Breast epithelium (tissue), 3 donors: ENCODE results near the gene OXSR1.

ENCODE experiments used
- POLR2A ChIP-seq: fragments of 450-650 bp; IDR thresholded peaks from one replicate; pipeline ENCODE4 v1.6.1; 2016; ENCODE audit warnings: antibody characterized with exemption, mild to moderate bottlenecking, moderate library complexity
- POLR2AphosphoS5 ChIP-seq, 3 donors: sonication (generic); formaldehyde crosslinking; IDR thresholded peaks; one replicate each; pipeline ENCODE4 v1.6.1; 2017; ENCODE audit warnings: antibody characterized with exemption in 3 of 3
- TF ChIP-seq, protein P1 (sequence below), 3 donors: fragments of 450-650 bp; IDR thresholded peaks; one replicate each; pipeline ENCODE4 v1.5.1; 2016 to 2017; ENCODE audit warnings: antibody characterized with exemption in 3 of 3, mild to moderate bottlenecking in 3 of 3, moderate library complexity in 3 of 3

GRCh38 chr3:38130631-38131065 is 34.7 kb upstream of the OXSR1 start:
- no peak for TF ChIP-seq POLR2A
- no peak for TF ChIP-seq POLR2AphosphoS5 (IDR thresholded peaks at IDR 0.05)
- TF ChIP-seq, protein P1, sequence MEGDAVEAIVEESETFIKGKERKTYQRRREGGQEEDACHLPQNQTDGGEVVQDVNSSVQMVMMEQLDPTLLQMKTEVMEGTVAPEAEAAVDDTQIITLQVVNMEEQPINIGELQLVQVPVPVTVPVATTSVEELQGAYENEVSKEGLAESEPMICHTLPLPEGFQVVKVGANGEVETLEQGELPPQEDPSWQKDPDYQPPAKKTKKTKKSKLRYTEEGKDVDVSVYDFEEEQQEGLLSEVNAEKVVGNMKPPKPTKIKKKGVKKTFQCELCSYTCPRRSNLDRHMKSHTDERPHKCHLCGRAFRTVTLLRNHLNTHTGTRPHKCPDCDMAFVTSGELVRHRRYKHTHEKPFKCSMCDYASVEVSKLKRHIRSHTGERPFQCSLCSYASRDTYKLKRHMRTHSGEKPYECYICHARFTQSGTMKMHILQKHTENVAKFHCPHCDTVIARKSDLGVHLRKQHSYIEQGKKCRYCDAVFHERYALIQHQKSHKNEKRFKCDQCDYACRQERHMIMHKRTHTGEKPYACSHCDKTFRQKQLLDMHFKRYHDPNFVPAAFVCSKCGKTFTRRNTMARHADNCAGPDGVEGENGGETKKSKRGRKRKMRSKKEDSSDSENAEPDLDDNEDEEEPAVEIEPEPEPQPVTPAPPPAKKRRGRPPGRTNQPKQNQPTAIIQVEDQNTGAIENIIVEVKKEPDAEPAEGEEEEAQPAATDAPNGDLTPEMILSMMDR (IDR thresholded peaks at IDR 0.05) = no peak
